Muscle layer of duodenum (tissue), 2 donors: Measurements from ENCODE around the gene ZNF18.
"Not testable (repeated sequence)": the region's sequence is repeated elsewhere in the genome, so short reads cannot be mapped to it uniquely, and the experiment has no call there.

ENCODE experiments used
- H3K27ac ChIP-seq: one replicate; pipeline ENCODE4 v1.7.0; 2013; ENCODE audit warnings: mild to moderate bottlenecking, low read length
- H3K27me3 ChIP-seq: one replicate; pipeline ENCODE4 v1.7.0; 2013; ENCODE audit warnings: low read depth, mild to moderate bottlenecking, control low read depth, low read length
- H3K36me3 ChIP-seq, 2 donors: one replicate each; pipeline ENCODE4 v1.7.0; 2013; ENCODE audit warnings: low read length in 2 of 2, control low read depth in 1 of 2, mild to moderate bottlenecking in 1 of 2; ENCODE audit not compliant: insufficient read depth in 2 of 2, control insufficient read depth in 1 of 2
- H3K4me1 ChIP-seq, 2 donors: one replicate each; pipeline ENCODE4 v1.7.0; 2013; ENCODE audit warnings: low read length in 2 of 2, mild to moderate bottlenecking in 2 of 2, control low read depth in 1 of 2, moderate library complexity in 1 of 2; ENCODE audit not compliant: insufficient read depth in 2 of 2, control insufficient read depth in 1 of 2
- H3K4me3 ChIP-seq, 2 donors: one replicate each; pipeline ENCODE4 v1.7.0; 2013; ENCODE audit warnings: low read length in 2 of 2, low read depth in 1 of 2, mild to moderate bottlenecking in 1 of 2
- H3K9me3 ChIP-seq, 2 donors: one replicate each; pipeline ENCODE4 v1.7.0; 2013; ENCODE audit warnings: low read length in 2 of 2, control low read depth in 1 of 2, mild to moderate bottlenecking in 1 of 2; ENCODE audit not compliant: control insufficient read depth in 1 of 2
- donor health status: healthy.

ZNF18 gene

GRCh38 chr17:11981862-11982261, 15.4 kb downstream of the ZNF18 start:
- no peaks in the 10 kb centered on the region for H3K27me3 ChIP-seq
- no peak overlapping the region for H3K27ac ChIP-seq
- H3K36me3 ChIP-seq = peaks cover 34 to 55% of the 10 kb centered on the region in 2 donors
- H3K4me3 ChIP-seq = no peak overlapping the region
- no peaks in the 10 kb centered on the region for H3K9me3 ChIP-seq
- H3K4me1 ChIP-seq = peaks cover 0 to 4% of the 10 kb centered on the region in 2 donors

GRCh38 chr17:11980813-11981212, 16.5 kb downstream of the ZNF18 start:
- H3K27ac ChIP-seq = no peak overlapping the region
- no peaks in the 10 kb centered on the region for H3K4me1 ChIP-seq
- no peak overlapping the region for H3K4me3 ChIP-seq
- H3K9me3 ChIP-seq = no peaks in the 10 kb centered on the region
- H3K27me3 ChIP-seq = no peaks in the 10 kb centered on the region
- peaks cover 34 to 55% of the 10 kb centered on the region in 2 donors for H3K36me3 ChIP-seq

- H3K27me3 ChIP-seq = no peaks in the 10 kb centered on the region
- H3K27ac ChIP-seq = no peak overlapping the region
- peaks cover 30 to 52% of the 10 kb centered on the region in 2 donors for H3K36me3 ChIP-seq
- H3K4me3 ChIP-seq = no peak overlapping the region
- no peaks in the 10 kb centered on the region for H3K9me3 ChIP-seq
- no peaks in the 10 kb centered on the region for H3K4me1 ChIP-seq
These were observed 17.5 kb downstream of the ZNF18 start for GRCh38 chr17:11979795-11980194.

GRCh38 chr17:11972741-11973140, 24.5 kb downstream of the ZNF18 start:
- H3K4me1 ChIP-seq, H3K27me3 ChIP-seq, H3K9me3 ChIP-seq, H3K4me3 ChIP-seq, H3K27ac ChIP-seq: not testable (repeated sequence)
- peaks cover 8 to 16% of the 10 kb centered on the region in 2 donors for H3K36me3 ChIP-seq

GRCh38 chr17:11969565-11969964, 27.7 kb downstream of the ZNF18 start:
- H3K9me3 ChIP-seq = peaks cover 8 to 20% of the 10 kb centered on the region in 2 donors

GRCh38 chr17:11954936-11955335, 42.3 kb downstream of the ZNF18 start:
- Histone ChIP-seq H3K4me3 (no peak overlapping the region), H3K27me3 (no peaks in the 10 kb centered on the region), H3K36me3 (peaks cover 0 to 11% of the 10 kb centered on the region in 2 donors), H3K9me3 (peaks cover 4 to 11% of the 10 kb centered on the region in 2 donors), H3K27ac (no peak overlapping the region), H3K4me1 (no peaks in the 10 kb centered on the region)

More at GRCh38 chr17:11969565-11969964, 27.7 kb downstream of the ZNF18 start:
- no peaks in the 10 kb centered on the region for H3K4me1 ChIP-seq
- H3K36me3 ChIP-seq = peaks cover 0 to 14% of the 10 kb centered on the region in 2 donors
- no peak overlapping the region for H3K27ac ChIP-seq
- H3K27me3 ChIP-seq = no peaks in the 10 kb centered on the region
- no peak overlapping the region for H3K4me3 ChIP-seq

- H3K4me1 ChIP-seq = no peaks in the 10 kb centered on the region
- H3K36me3 ChIP-seq = peaks cover 0 to 11% of the 10 kb centered on the region in 2 donors
- no peaks in the 10 kb centered on the region for H3K27me3 ChIP-seq
- no peak overlapping the region for H3K27ac ChIP-seq
- H3K9me3 ChIP-seq = peaks cover 4 to 11% of the 10 kb centered on the region in 2 donors
- no peak overlapping the region for H3K4me3 ChIP-seq
These were observed 43.4 kb downstream of the ZNF18 start for GRCh38 chr17:11953924-11954323.

- Histone ChIP-seq H3K36me3 (peaks cover 0 to 3% of the 10 kb centered on the region in 2 donors), H3K27me3 (no peaks in the 10 kb centered on the region), H3K9me3 (peaks cover 4 to 11% of the 10 kb centered on the region in 2 donors), H3K27ac (no peak overlapping the region), H3K4me3 (no peak overlapping the region), H3K4me1 (no peaks in the 10 kb centered on the region)
These were observed 44.7 kb downstream of the ZNF18 start for GRCh38 chr17:11952610-11953009.

- Histone ChIP-seq H3K36me3 (peaks cover 0 to 3% of the 10 kb centered on the region in 2 donors), H3K27ac (no peak overlapping the region), H3K4me3 (no peak overlapping the region), H3K4me1 (no peaks in the 10 kb centered on the region), H3K27me3 (no peaks in the 10 kb centered on the region), H3K9me3 (peaks cover 4 to 11% of the 10 kb centered on the region in 2 donors)
These were observed 46.3 kb downstream of the ZNF18 start for GRCh38 chr17:11950771-11951519.

GRCh38 chr17:11949571-11949970, 47.7 kb downstream of the ZNF18 start:
- not testable (repeated sequence) for H3K4me3 ChIP-seq, H3K27ac ChIP-seq, H3K4me1 ChIP-seq, H3K36me3 ChIP-seq, H3K27me3 ChIP-seq, H3K9me3 ChIP-seq

GRCh38 chr17:11948789-11949188, 48.5 kb downstream of the ZNF18 start:
- H3K9me3 ChIP-seq = peaks cover 0 to 3% of the 10 kb centered on the region in 2 donors
- H3K27ac ChIP-seq = no peak overlapping the region
- H3K27me3 ChIP-seq = no peaks in the 10 kb centered on the region
- no peaks in the 10 kb centered on the region for H3K36me3 ChIP-seq
- H3K4me1 ChIP-seq = no peaks in the 10 kb centered on the region
- peak overlapping the region in 1 of 2 donors; percentile 24 for H3K4me3 ChIP-seq

- Histone ChIP-seq H3K4me3 (no peak overlapping the region), H3K36me3 (no peaks in the 10 kb centered on the region), H3K9me3 (no peaks in the 10 kb centered on the region), H3K27me3 (no peaks in the 10 kb centered on the region), H3K27ac (no peak overlapping the region), H3K4me1 (no peaks in the 10 kb centered on the region)
These were observed 52.7 kb downstream of the ZNF18 start for GRCh38 chr17:11944587-11944986.
